ENCODE results near the gene SMARCE1.

- TF ChIP-seq POLR2A (IDR thresholded peaks at IDR 0.05; ENCODE audit: low read length) (no peak), GATA1 (IDR thresholded peaks at IDR 0.05; ENCODE audit: low read depth, low read length) (no peak)
Measured at GRCh38 chr17:40602445-40603443, 44.9 kb downstream of the SMARCE1 start.
